ENCODE measurements around the gene BOK. TPM values are rescaled to one million over a fixed set of nuclear protein-coding genes. Genes with fewer than 3 reads are reported as not detected.
A peak's percentile ranks its signal among the peaks of the same experiment; 100 is the strongest.

Gene BOK
- total RNA-seq, 4 donors from 2014 or later, result 0.92 to 4.7 (median 2.3) TPM

- DNase-seq (no peak), ATAC-seq (no peak)
- no peaks in the 10 kb centered on the region for H3K9me3 ChIP-seq
- no peaks in the 10 kb centered on the region for H3K36me3 ChIP-seq
- H3K4me1 ChIP-seq, result peaks cover 14 to 21% of the 10 kb centered on the region in 2 donors
- intact Hi-C loops (cut with DNase I; ENCODE audit: low total_unique reads), result no loop called here
- TF ChIP-seq CTCF (IDR thresholded peaks at IDR 0.05 in 4 of 5, conservative IDR thresholded peaks at IDR 0.05 in 1 of 5) (no peak), POLR2A (IDR thresholded peaks at IDR 0.05) (no peak)
- H3K27ac ChIP-seq, result peak overlapping the region in 3 of 4 donors; percentile 74 to 75 (median 74)
- H3K4me3 ChIP-seq, result no peak overlapping the region
- no peaks in the 10 kb centered on the region for H3K27me3 ChIP-seq
- in situ Hi-C loops (cut with MboI; ENCODE audit: low sequenced_read_pairs in 4 of 4), result no loop called here
Measured at GRCh38 chr2:241618829-241619228, 60.3 kb downstream of the BOK start.

GRCh38 chr2:241619597-241620418 lies 61.3 kb downstream of the BOK start:
- TF ChIP-seq CTCF (IDR thresholded peaks at IDR 0.05 in 4 of 5, conservative IDR thresholded peaks at IDR 0.05 in 1 of 5), result no peak
- no peak for TF ChIP-seq POLR2A (IDR thresholded peaks at IDR 0.05)
- no peak overlapping the region for H3K27ac ChIP-seq
- ATAC-seq, result no peak
- no peaks in the 10 kb centered on the region for H3K27me3 ChIP-seq
- intact Hi-C loops (cut with DNase I; ENCODE audit: low total_unique reads), result no loop called here
- H3K9me3 ChIP-seq, result no peaks in the 10 kb centered on the region
- H3K36me3 ChIP-seq, result no peaks in the 10 kb centered on the region
- DNase-seq, result no peak
- H3K4me1 ChIP-seq, result peaks cover 14 to 21% of the 10 kb centered on the region in 2 donors
- in situ Hi-C loops (cut with MboI; ENCODE audit: low sequenced_read_pairs in 4 of 4), result no loop called here
- no peak overlapping the region for H3K4me3 ChIP-seq

DNA sequence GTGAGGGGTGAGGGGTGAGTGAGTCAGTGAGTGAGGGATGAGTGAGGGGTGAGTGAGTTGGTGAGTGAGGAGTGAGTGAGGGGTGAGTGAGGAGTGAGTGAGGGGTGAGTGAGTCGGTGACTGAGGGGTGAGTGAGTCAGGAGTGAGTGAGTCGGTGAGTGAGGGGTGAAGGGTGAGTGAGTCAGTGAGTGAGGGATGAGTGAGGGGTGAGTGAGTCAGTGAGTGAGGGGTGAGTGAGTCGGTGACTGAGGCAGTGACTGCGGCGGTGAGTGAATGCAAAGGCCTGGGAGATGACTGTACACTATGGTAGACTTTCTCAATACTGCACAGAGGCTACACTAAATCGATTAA lies 61.8 kb downstream of the BOK start:
- no peak overlapping the region for H3K4me3 ChIP-seq
- H3K9me3 ChIP-seq, result no peaks in the 10 kb centered on the region
- no peak for TF ChIP-seq CTCF (IDR thresholded peaks at IDR 0.05 in 4 of 5, conservative IDR thresholded peaks at IDR 0.05 in 1 of 5)
- TF ChIP-seq POLR2A (IDR thresholded peaks at IDR 0.05), result no peak
- DNase-seq (no peak), ATAC-seq (no peak)
- no peaks in the 10 kb centered on the region for H3K27me3 ChIP-seq
- in situ Hi-C loops (cut with MboI; ENCODE audit: low sequenced_read_pairs in 4 of 4), result no loop called here
- intact Hi-C loops (cut with DNase I; ENCODE audit: low total_unique reads), result no loop called here
- no peaks in the 10 kb centered on the region for H3K36me3 ChIP-seq
- no peak overlapping the region for H3K27ac ChIP-seq
- H3K4me1 ChIP-seq, result peaks cover 14 to 20% of the 10 kb centered on the region in 2 donors

Other genes starting within 250 kb of the BOK start
- gene HDLBP, start 243.1 kb upstream of the BOK start, total RNA-seq, result 100 to 1,000 TPM; 383 to 486 (median 444) TPM
- 100 to 1,000 TPM in 2 of 4 donors, 10 to 100 TPM in 2; 81.3 to 130 (median 99.3) TPM for gene SEPTIN2, start 242.8 kb upstream of the BOK start, total RNA-seq
- gene FARP2, start 202.5 kb upstream of the BOK start, total RNA-seq, result 10 to 100 TPM; 10.7 to 20.1 (median 13.6) TPM
- gene STK25, start 50.2 kb upstream of the BOK start, total RNA-seq, result 100 to 1,000 TPM; 407 to 555 (median 524) TPM
- 10 to 100 TPM; 71.3 to 83.3 (median 79.9) TPM for gene THAP4, start 78.4 kb downstream of the BOK start, total RNA-seq
- gene ATG4B, start 78.9 kb downstream of the BOK start, total RNA-seq, result 10 to 100 TPM; 32.0 to 57.5 (median 49.8) TPM
- gene DTYMK, start 128.1 kb downstream of the BOK start, total RNA-seq, result 1 to 10 TPM; 3.9 to 8.2 (median 5.9) TPM
- gene ING5, start 143.3 kb downstream of the BOK start, total RNA-seq, result 10 to 100 TPM; 12.1 to 33.9 (median 27.5) TPM
- 10 to 100 TPM; 15.9 to 39.6 (median 20.3) TPM for gene D2HGDH, start 175.9 kb downstream of the BOK start, total RNA-seq
- 1 to 10 TPM in 1 of 4 donors, not detected in 3; 1.6 TPM for gene GAL3ST2, start 218.1 kb downstream of the BOK start, total RNA-seq